HG03159 (cell line): Measurements from ENCODE around the gene ZDHHC5.
"Not testable (repeated sequence)": the region's sequence is repeated elsewhere in the genome, so short reads cannot be mapped to it uniquely, and the experiment has no call there.

Experiments used
- ATAC-seq: cut with Tn5 transposase; IDR thresholded peaks from one replicate; pipeline ENCODE4 v1.9.1; 2021; ENCODE audit warnings: mild to moderate bottlenecking, moderate library complexity; ENCODE audit not compliant: unreplicated experiment

Gene ZDHHC5

GRCh38 chr11:57663975-57664374, 3.9 kb upstream of the ZDHHC5 start:
- ATAC-seq: no peak

DNA sequence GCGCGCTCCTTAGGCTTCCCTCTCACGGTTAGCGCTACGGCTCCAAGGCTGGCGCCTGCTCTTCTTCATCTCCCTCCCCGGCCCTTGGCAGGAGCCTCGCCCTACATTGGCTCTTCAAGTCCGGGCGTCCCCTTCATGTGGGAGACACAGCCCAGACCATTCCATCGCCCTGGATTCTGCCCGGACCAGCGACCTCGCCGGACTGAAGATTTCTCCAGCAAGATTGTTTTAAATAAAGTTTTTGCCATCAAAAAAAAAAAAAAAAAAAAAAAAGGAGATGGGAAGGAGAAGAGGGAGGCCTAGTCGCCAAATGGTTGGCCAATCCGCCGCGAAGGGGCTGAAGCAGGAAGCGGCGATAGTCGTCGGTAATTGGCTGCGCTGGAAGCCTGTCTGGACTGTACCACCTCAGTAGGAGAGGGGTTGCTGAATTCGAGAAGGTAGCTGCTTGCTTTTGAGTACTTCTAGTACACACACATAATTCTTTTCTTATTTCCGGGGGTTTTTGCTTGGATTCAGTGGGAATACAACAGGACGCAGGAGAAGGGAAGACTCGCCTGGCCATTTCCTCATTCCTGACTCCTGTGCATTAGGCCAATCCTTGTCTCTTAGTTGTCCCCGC, 688 bp upstream of the ZDHHC5 start:
- peak; percentile 64 for ATAC-seq

DNA sequence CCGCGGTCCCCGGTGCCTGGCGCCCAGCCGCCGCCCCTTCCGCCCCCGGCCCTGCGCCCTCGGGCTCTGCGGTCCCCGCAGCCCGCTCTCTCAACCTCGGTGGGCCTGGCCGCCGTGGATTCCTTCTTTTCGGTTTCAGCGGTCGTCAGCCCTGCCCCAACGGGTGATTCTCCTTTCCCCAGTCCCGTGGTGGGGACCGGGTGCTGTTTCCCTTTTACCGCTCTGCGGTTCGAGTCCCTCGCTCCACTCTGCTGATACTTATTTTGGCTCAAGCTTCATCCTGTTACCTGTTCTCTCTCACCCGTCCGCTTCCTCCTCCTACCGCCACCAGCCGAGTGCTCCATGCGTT, 494 bp downstream of the ZDHHC5 start:
- peak; percentile 12 for ATAC-seq

DNA sequence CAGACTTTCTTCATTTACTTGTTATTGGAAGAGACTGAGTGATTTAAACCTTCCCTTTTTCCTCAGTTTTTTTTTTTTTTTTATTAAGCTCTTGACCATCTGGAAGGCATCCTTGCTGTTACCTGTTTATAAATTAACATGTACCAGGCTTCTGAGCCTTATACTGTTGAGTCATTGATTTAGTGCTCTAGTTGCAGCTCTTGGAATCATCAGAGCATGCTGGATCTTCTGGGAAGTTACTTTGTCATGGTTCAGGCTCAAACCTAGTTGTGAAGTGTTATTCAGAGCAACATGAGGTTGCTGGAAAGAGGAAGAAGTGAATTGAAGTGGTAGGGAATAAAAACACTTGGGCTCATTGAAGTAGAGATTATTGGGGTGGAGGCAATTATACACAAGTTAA, 6.3 kb downstream of the ZDHHC5 start:
- ATAC-seq: no peak

DNA sequence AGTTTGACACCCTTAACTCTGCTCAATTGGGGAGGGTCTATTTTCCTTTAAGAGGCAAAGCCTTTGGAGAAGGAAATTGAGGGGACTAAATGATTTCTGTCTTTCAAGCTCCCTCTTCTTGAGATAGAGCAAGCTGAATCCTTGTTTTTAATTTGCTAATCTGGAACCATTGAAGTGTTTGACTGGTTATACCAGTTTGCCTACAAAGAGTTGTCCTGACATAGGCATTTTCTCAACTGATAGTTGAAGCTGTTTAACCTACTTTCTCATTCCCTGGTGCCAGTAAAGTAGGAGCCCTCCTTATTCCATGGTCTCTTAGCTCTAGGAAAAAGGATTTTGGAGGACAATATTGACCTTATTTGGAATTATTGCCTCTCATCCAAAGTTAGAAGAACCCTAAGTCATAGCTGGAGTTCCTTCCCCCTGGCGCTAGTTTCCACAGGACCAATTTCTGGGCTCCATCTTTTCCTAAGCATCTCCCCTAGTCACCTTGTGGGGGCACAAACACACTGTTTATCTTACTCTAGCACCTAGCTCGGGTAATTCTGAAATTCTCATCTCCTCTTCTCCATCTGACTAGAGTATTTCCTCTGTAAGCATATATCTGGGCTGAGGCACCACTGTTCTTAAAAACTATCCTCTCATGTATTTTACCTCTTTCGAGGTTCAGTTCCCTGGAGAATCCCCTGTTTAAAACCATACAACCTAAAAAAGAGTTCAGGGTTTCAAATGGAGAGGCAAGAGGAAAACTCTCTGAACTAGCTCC, 7.4 kb downstream of the ZDHHC5 start:
- no peak for ATAC-seq

GRCh38 chr11:57679396-57679795, 11.5 kb downstream of the ZDHHC5 start:
- ATAC-seq: no peak

- peak; percentile 29 for ATAC-seq
These were observed 12.6 kb downstream of the ZDHHC5 start for GRCh38 chr11:57680552-57680874.

DNA sequence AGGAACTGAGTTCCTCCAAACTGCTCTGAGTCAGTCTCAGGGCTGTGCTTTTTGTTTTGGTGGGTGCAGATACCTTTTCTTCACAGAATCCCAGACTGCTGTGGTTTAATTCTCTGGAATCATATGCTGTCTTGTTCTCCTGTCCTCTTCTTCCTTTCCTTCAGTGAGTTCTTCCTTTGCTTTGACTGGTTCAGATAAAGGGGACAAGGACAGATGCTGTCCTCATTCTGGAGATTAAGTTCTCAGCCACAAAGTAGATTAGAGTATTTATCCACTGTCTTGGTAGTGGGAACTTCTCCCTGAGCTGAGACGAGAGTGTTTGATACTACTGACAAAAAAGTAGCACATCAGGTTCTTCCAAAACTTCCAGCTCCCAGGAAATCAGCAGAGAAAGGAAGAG, 13.3 kb downstream of the ZDHHC5 start:
- no peak for ATAC-seq

GRCh38 chr11:57690474-57690873, 22.6 kb downstream of the ZDHHC5 start:
- ATAC-seq: not testable (repeated sequence)

DNA sequence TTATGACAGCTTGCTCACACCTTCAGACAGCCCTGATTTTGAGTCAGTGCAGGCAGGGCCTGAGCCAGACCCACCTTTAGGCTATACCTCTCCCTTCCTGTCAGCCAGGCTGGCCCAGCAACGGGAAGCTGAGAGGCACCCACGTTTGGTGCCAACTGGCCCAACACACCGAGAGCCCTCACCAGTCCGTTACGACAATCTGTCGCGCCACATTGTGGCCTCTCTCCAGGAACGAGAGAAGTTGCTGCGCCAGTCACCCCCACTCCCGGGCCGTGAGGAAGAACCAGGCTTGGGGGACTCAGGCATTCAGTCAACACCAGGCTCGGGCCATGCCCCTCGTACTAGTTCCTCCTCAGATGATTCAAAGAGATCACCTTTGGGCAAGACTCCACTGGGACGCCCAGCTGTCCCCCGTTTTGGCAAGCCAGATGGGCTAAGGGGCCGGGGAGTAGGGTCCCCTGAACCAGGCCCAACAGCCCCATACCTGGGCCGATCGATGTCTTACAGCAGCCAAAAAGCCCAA, 31.0 kb downstream of the ZDHHC5 start:
- no peak for ATAC-seq

DNA sequence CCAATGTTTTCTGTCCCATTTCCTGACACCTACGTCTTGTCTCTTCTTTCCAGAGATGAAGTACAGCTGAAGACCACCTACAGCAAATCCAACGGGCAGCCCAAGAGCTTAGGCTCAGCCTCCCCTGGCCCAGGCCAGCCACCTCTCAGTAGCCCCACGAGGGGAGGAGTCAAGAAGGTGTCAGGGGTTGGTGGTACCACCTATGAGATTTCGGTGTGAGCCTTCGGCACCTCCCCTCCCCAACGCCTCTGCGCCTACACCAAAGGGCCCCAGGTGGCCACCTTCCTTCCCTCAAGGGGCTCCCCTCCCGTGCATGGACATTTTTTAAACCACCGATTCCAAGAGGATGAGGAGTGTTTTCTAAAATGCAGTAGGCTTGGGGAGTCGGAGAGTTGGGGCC, 31.9 kb downstream of the ZDHHC5 start:
- ATAC-seq: no peak

GRCh38 chr11:57700425-57700824, 32.5 kb downstream of the ZDHHC5 start:
- ATAC-seq: no peak

- ATAC-seq: no peak
These were observed 35.4 kb downstream of the ZDHHC5 start for GRCh38 chr11:57703341-57703740.

- ATAC-seq: no peak
These were observed 37.0 kb downstream of the ZDHHC5 start for GRCh38 chr11:57704932-57705331.

- not testable (repeated sequence) for ATAC-seq
These were observed 37.5 kb downstream of the ZDHHC5 start for GRCh38 chr11:57705432-57705831.

DNA sequence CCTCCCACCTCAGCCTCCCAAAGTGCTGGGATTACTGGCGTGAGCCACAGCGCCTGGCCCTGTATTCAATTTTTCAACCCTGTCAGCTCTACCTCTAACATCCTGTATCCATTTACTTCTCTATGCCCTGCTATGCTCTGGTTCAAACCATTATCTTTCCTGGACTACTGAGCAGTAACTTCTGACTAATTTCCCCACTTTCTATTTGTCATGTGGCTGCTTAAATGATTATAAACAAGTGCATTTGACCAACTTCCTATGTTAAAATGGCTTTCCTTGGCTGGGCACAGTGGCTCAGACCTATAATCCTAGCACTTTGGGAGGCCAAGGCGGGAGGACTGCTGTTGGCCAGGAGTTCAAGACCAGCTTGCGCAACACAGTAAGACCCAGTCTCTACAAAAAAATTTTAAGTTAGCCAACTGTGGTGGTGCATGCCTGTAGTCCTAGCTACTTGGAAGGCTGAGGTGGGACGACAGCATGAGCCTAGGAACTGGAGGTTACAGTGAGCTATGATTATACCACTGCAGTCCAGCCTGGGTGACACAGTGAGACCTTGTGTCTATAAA, 42.0 kb downstream of the ZDHHC5 start:
- no peak for ATAC-seq

DNA sequence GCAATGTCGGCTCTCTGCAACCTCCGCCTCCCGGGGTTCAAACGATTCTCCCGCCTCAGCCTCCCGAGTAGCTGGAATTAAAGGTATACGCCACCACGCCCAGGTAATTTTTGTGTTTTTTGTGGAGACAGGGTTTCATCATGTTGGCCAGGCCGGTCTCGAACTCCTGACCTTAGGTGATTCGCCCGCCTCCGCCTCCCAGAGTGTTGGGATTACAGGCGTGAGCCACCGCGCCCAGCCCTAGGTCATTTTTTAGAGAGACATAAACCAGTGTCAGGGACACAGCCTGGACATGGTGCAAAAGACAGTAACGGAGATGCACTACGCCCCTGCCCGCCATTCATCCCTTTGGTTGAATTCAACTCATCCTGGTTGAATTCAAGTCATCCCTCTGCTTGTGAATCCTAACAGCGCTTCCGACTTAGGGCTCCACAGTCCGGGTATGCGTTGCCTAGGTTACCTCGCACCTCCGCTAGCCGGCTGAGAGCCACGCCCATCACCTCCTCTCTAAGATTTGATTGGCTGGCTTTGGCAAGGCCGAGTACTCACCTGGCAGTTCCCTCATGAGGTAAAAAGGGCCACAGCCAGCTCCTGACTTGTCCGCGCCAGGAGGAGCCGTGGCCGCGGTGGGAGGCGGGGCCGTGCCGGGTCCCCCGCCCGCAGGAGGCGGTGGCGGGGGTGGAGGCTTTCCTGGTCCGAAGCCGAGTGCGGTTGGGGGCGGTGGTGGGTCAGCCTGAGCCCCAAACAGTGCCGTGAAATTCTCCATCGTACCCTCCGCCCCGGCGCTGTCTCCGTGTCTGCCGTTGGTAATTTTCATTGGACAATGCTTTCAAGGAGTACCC, 43.7 kb downstream of the ZDHHC5 start, which contains the start of gene MED19:
Gene MED19 (minus strand): TSS at position 802 of the 842 bp plus-strand sequence. CDS start 36 bp downstream, at position 766.
- peak; percentile 43 for ATAC-seq

DNA sequence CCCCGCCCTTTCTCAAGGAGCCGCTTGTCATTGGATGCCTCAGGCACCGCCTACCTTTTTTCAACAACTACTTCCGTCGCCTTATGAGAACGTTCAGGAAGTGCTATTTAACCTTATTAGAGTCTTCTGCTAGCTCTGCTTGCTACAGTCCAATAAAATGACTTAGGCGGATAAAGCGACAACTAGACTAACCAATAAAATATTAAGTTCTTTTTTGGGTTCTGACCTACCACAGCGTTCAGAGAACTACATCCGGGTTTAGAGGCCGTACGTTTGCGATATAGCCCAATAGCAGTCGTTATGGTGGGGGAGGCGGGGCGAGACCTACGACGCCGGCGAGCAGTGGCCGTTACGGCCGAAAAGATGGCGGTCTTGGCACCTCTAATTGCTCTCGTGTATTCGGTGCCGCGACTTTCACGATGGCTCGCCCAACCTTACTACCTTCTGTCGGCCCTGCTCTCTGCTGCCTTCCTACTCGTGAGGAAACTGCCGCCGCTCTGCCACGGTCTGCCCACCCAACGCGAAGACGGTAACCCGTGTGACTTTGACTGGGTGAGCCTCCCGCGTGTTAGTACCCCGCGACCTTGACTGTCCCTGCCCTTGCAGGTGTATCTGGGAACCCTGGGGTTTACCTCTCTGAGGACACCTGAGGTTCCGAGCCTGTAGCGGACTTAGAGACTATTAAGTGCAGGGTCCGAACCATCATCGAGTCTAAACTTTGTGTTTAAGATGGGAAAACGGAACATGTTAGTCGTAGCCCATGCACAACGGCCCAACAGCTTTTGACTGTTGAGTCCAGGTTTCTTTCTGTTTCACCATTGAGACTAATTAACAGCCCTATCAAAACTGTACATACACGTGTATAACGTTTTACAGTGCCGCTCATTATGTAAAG, 44.6 kb downstream of the ZDHHC5 start, which contains the start of gene TMX2:
Gene TMX2 (plus strand): TSS at position 338 of the 895 bp plus-strand sequence. CDS start 26 bp downstream, at position 364.
- ATAC-seq: peak; percentile 93

GRCh38 chr11:57713835-57714234, 45.9 kb downstream of the ZDHHC5 start:
- ATAC-seq: no peak

- ATAC-seq: not testable (repeated sequence)
These were observed 48.8 kb downstream of the ZDHHC5 start for GRCh38 chr11:57716726-57717125.
